Measurements from ENCODE around the gene CDH2. TPM values are rescaled to one million over a fixed set of nuclear protein-coding genes. Genes with fewer than 3 reads are reported as not detected.

CDH2 gene
- polyA plus RNA-seq, 1 donor from 2014 or later = 199 TPM

- H4K20me1 ChIP-seq (ENCODE audit: insufficient read depth) = peaks cover 3% of the 10 kb centered on the region
- peak; percentile 8 for TF ChIP-seq POLR2AphosphoS5 (IDR thresholded peaks at IDR 0.05)
- TF ChIP-seq EP300 (conservative IDR thresholded peaks at IDR 0.05; ENCODE audit: poor library complexity, severe bottlenecking) = no peak
- H3K27me3 ChIP-seq (ENCODE audit: insufficient read depth, low read depth, low read length) = no peaks in the 10 kb centered on the region
- H3K79me2 ChIP-seq (replicated peaks; ENCODE audit: insufficient read depth, low read length) = peaks cover 99% of the 10 kb centered on the region
- no peaks in the 10 kb centered on the region for H3K36me3 ChIP-seq (ENCODE audit: insufficient read depth, low read length)
- peak overlapping the region; percentile 44 for H3K27ac ChIP-seq (ENCODE audit: low read length)
- H3K9ac ChIP-seq (ENCODE audit: low read length) = no peak overlapping the region
- H3K4me3 ChIP-seq (ENCODE audit: low read length) = peak overlapping the region; percentile 24
- no peaks in the 10 kb centered on the region for H3F3A ChIP-seq (ENCODE audit: insufficient read depth, low read length, poor library complexity, severe bottlenecking)
- H3K4me2 ChIP-seq (ENCODE audit: low read length) = peak overlapping the region; percentile 7
- H2AFZ ChIP-seq (ENCODE audit: low read depth, low read length) = no peak overlapping the region
- H3K9me2 ChIP-seq (ENCODE audit: insufficient read depth, low read length) = no peaks in the 10 kb centered on the region
- H3K9me3 ChIP-seq (ENCODE audit: low read length) = no peaks in the 10 kb centered on the region
Observed at GRCh38 chr18:28123401-28124030, 53.4 kb downstream of the CDH2 start.

GRCh38 chr18:28120828-28121515 lies 56.0 kb downstream of the CDH2 start:
- Histone ChIP-seq H3K9me2 (ENCODE audit: insufficient read depth, low read length) (no peaks in the 10 kb centered on the region), H4K20me1 (ENCODE audit: insufficient read depth) (peaks cover 3% of the 10 kb centered on the region), H3F3A (ENCODE audit: insufficient read depth, low read length, poor library complexity, severe bottlenecking) (no peaks in the 10 kb centered on the region), H3K4me3 (ENCODE audit: low read length) (no peak overlapping the region), H3K27ac (ENCODE audit: low read length) (no peak overlapping the region), H2AFZ (ENCODE audit: low read depth, low read length) (no peak overlapping the region), H3K36me3 (ENCODE audit: insufficient read depth, low read length) (no peaks in the 10 kb centered on the region), H3K9me3 (ENCODE audit: low read length) (no peaks in the 10 kb centered on the region), H3K9ac (ENCODE audit: low read length) (no peak overlapping the region), H3K4me2 (ENCODE audit: low read length) (no peak overlapping the region), H3K27me3 (ENCODE audit: insufficient read depth, low read depth, low read length) (no peaks in the 10 kb centered on the region), H3K79me2 (replicated peaks; ENCODE audit: insufficient read depth, low read length) (peaks cover 99% of the 10 kb centered on the region)
- no peak for TF ChIP-seq CTCF (IDR thresholded peaks at IDR 0.05; ENCODE audit: poor library complexity, severe bottlenecking)

- no peaks in the 10 kb centered on the region for H3K27me3 ChIP-seq (ENCODE audit: insufficient read depth, low read depth, low read length)
- no peaks in the 10 kb centered on the region for H3K9me2 ChIP-seq (ENCODE audit: insufficient read depth, low read length)
- H3K9me3 ChIP-seq (ENCODE audit: low read length) = no peaks in the 10 kb centered on the region
- no peak overlapping the region for H2AFZ ChIP-seq (ENCODE audit: low read depth, low read length)
- H3K4me3 ChIP-seq (ENCODE audit: low read length) = no peak overlapping the region
- H3K36me3 ChIP-seq (ENCODE audit: insufficient read depth, low read length) = no peaks in the 10 kb centered on the region
- TF ChIP-seq MXI1 (conservative IDR thresholded peaks at IDR 0.05; ENCODE audit: poor library complexity, severe bottlenecking) (no peak), REST (IDR thresholded peaks at IDR 0.05; ENCODE audit: borderline replicate concordance) (no peak), SMC3 (conservative IDR thresholded peaks at IDR 0.05; ENCODE audit: poor library complexity) (no peak), RAD21 (conservative IDR thresholded peaks at IDR 0.05) (no peak), TAF1 (IDR thresholded peaks at IDR 0.05; ENCODE audit: low read depth) (no peak), EP300 (conservative IDR thresholded peaks at IDR 0.05; ENCODE audit: poor library complexity, severe bottlenecking) (no peak), POLR2AphosphoS5 (IDR thresholded peaks at IDR 0.05) (no peak), CTCF (IDR thresholded peaks at IDR 0.05; ENCODE audit: poor library complexity, severe bottlenecking) (no peak), EZH2 (IDR thresholded peaks at IDR 0.05; ENCODE audit: borderline replicate concordance, insufficient read depth, low read length, poor library complexity, severe bottlenecking) (no peak)
- H3K4me2 ChIP-seq (ENCODE audit: low read length) = no peak overlapping the region
- peaks cover 100% of the 10 kb centered on the region for H3K79me2 ChIP-seq (replicated peaks; ENCODE audit: insufficient read depth, low read length)
- no peak overlapping the region for H3K27ac ChIP-seq (ENCODE audit: low read length)
- H3K9ac ChIP-seq (ENCODE audit: low read length) = no peak overlapping the region
- H4K20me1 ChIP-seq (ENCODE audit: insufficient read depth) = peaks cover 8% of the 10 kb centered on the region
- no peaks in the 10 kb centered on the region for H3F3A ChIP-seq (ENCODE audit: insufficient read depth, low read length, poor library complexity, severe bottlenecking)
Observed at GRCh38 chr18:28116461-28116860, 60.5 kb downstream of the CDH2 start.
